NCI-H2029 treated with DMSO at 0.1 percent for 48 hours (cell line): ENCODE measurements around the gene UCK2.

Source experiments
- DNase-seq: peaks from one replicate; lab custom pipeline; 2025; lab: John Stamatoyannopoulos, UW

UCK2 gene

GRCh38 chr1:165938844-165939243, 111.4 kb downstream of the UCK2 start:
- DNase-seq, result no peak

DNA sequence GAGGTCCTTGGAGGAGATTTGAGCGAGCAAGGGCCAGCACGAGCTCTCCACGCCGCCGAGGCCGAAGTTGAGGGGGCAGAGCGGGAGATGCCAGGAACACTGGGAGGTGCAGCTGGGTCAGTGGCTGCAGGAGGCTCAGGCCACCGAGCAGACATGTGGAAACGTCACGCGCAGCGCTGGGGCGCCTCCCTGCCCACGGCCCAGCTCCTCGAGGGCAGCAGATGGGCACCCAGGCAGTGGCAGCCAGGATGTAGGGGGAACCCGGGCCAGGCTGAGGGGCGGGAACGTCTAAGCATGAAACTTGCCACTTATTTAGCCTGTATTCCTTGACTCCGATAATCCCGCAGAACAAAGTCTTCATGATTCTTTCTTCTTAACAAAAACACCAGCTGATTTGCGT, 114.1 kb downstream of the UCK2 start:
- DNase-seq, result no peak

DNA sequence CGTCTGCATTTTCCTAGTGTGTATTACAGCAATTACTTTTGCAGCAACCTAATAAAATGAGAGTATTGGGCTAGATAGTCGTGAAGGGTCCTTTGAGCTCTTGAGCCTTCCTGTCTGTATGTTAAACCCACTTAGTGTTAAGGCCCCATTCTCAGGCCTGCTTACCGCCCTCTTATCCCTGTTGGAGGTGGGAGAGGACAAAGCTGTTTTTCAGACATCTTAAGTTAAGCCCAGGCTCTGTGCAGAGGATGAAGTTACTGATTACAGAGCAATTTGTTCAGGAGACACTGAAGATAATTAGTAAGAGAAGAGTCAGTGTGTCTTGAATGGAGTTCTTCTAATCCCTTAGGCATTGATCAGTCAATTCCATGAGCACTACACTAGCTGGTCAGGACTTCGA, 114.6 kb downstream of the UCK2 start:
- no peak for DNase-seq

GRCh38 chr1:165942927-165943597, 115.6 kb downstream of the UCK2 start:
- no peak for DNase-seq

GRCh38 chr1:165945911-165946310, 118.5 kb downstream of the UCK2 start:
- no peak for DNase-seq

- DNase-seq, result no peak
These were observed 120.5 kb downstream of the UCK2 start for GRCh38 chr1:165947797-165948455.

DNA sequence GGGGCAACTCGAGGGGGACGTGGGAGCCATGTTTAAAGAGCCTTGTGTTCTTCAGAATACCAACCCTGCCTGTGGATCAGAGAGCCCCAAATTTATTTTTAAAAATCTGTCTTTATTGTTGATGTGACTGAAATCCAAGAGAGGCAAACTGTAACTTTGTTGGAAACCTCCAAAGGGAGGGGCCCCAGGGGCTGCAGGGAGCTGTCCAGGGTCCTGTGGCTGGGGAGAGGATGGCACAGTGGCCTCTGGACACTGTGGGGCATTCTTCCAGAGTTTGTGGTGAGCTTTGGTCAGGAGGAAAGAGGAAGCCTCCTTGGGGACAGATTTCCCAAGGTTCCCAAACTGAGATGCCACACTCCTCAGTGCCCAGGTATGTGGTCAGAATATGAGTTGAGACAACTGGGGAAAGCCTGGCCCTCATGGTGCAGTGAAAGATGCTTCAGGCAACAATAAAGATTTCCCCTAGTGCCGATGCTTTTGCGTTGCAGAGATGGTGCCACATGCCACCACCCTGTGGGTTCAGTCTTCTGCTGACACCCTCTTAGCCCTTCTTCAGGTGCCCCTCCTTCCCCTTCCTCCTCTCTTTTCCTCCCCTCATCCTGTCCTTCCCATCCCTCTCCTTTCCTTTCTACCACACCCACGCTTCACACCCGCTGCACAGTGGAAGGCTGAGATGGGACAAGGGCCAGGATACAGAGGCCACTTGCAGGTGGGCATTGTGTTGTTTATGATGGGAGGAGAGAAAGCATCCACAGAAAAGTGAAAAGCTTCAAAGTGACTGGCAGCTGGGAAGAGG, 122.1 kb downstream of the UCK2 start:
- DNase-seq, result no peak

DNA sequence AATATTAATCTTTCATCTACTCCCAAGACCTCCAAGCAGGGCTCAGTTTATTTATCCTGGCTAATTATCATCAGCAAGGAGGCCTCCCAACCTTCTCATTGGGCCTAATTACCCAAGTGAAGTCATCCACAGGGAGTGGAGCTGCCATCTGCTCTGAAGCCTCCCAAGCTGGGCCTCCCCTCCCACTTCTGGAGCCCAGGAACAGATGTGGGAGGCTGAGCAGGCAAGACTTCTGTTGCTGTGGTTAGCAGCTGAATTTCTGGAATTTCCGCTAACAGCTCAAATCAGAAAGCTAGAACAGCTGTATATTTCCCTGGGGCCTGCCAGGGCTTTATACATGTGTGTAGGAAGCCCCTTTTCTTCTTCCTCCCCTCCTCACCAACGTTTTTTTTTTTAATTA, 127.5 kb downstream of the UCK2 start:
- no peak for DNase-seq

GRCh38 chr1:165958306-165958705, 130.9 kb downstream of the UCK2 start:
- DNase-seq, result no peak

- no peak for DNase-seq
These were observed 132.7 kb downstream of the UCK2 start for GRCh38 chr1:165960136-165960535.

DNA sequence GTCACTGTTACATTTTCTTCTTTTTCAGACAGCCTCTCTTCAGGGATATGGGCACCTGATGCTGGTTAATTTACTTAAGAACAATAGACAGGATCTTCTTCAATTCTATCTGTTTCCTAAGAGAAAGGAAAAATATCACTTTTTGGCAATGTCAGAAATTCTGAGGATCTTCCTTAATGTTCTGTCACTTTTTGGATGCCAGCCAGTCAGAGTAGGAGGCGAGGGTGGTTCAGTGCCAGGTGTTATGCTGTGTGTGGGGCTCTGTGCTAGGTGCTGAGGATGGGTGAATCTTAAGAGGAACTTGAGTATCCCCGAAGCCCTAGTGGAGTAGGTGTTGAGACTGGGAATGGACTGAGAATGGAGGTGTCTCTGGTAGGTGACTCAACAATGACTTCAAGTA, 133.5 kb downstream of the UCK2 start:
- no peak for DNase-seq
